ENCODE results near the gene TMEM222.

Gene TMEM222

GRCh38 chr1:27367160-27367650 lies 45.2 kb downstream of the TMEM222 start:
- ChIA-PET POLR2A (no interaction called here), CTCF (interaction anchor here (1.1 to 8.2 kb wide), 13 partner anchors 7 to 70 kb away, joined by 3 to 71 read pairs (median 11); partner anchors contain the start of genes CD164L2, FCN3 and GPR3)
- no peak for TF ChIP-seq CTCF (IDR thresholded peaks at IDR 0.05; ENCODE audit: control extremely low read depth, extremely low read depth, low read depth, missing control alignments)
- DNase-seq (ENCODE audit: extremely low spot score): no peak

GRCh38 chr1:27368869-27369582 lies 47.1 kb downstream of the TMEM222 start:
- ChIA-PET CTCF (interaction anchor here (0.7 to 8.2 kb wide), 8 partner anchors 12 to 73 kb away, joined by 3 to 71 read pairs (median 5); no protein-coding TSS in a partner anchor), POLR2A (no interaction called here)
- DNase-seq (ENCODE audit: extremely low spot score): no peak
- TF ChIP-seq CTCF (IDR thresholded peaks at IDR 0.05; ENCODE audit: control extremely low read depth, extremely low read depth, low read depth, missing control alignments): no peak

- TF ChIP-seq CTCF (IDR thresholded peaks at IDR 0.05; ENCODE audit: control extremely low read depth, extremely low read depth, low read depth, missing control alignments): no peak
- POLR2A ChIA-PET: interaction anchor here (0.7 kb wide), 1 partner anchor 71 kb away, joined by 4 read pairs; no protein-coding TSS in a partner anchor
- CTCF ChIA-PET: interaction anchor here (1.3 to 8.2 kb wide), 6 partner anchors 9 to 71 kb away, joined by 3 to 71 read pairs (median 4); no protein-coding TSS in a partner anchor
- DNase-seq (ENCODE audit: extremely low spot score): no peak
These were observed 50.3 kb downstream of the TMEM222 start for GRCh38 chr1:27372022-27372807.

- DNase-seq (ENCODE audit: extremely low spot score): no peak
- no peak for TF ChIP-seq CTCF (IDR thresholded peaks at IDR 0.05; ENCODE audit: control extremely low read depth, extremely low read depth, low read depth, missing control alignments)
- ChIA-PET POLR2A (interaction anchor here (0.7 kb wide), 1 partner anchor 72 kb away, joined by 4 read pairs; no protein-coding TSS in a partner anchor), CTCF (interaction anchor here (1.3 to 8.2 kb wide), 5 partner anchors 9 to 41 kb away, joined by 3 to 71 read pairs (median 4); no protein-coding TSS in a partner anchor)
These were observed 51.1 kb downstream of the TMEM222 start for GRCh38 chr1:27372808-27373690.

- DNase-seq (ENCODE audit: extremely low spot score): no peak
- no peak for TF ChIP-seq CTCF (IDR thresholded peaks at IDR 0.05; ENCODE audit: control extremely low read depth, extremely low read depth, low read depth, missing control alignments)
- CTCF ChIA-PET: interaction anchor here (1.1 to 1.2 kb wide), 4 partner anchors 8 to 77 kb away, joined by 3 to 4 read pairs (median 4); partner anchors contain the start of gene MAP3K6
- POLR2A ChIA-PET: no interaction called here
These were observed 52.6 kb downstream of the TMEM222 start, which contains the start of gene FCN3 for GRCh38 chr1:27374362-27375086. Gene FCN3, minus strand, starts transcription at chr1:27374824. Its CDS starts 6 bp downstream, at chr1:27374818.

Measured in GM10248 (cell line).